MM.1S (cell line): ENCODE measurements around the gene SENP7.

Experiments used
- EZH2 ChIP-seq: fragments of 300-600 bp; sonication (generic); optimal IDR thresholded peaks from 2 replicates; pipeline ENCODE3; 2017; ENCODE audit warnings: low read depth, mild to moderate bottlenecking, antibody characterized with exemption, low read length, mixed read lengths
- EZH2phosphoT487 ChIP-seq: fragments of 300-600 bp; sonication (generic); IDR thresholded peaks from 2 replicates; pipeline ENCODE4 v1.6.1; 2018; ENCODE audit warnings: antibody characterized with exemption, low read length
- TF ChIP-seq, protein P1 (sequence below): fragments of 300-600 bp; sonication (generic); IDR thresholded peaks from 2 replicates; pipeline ENCODE4 v1.5.1; 2016; ENCODE audit warnings: antibody characterized with exemption, low read length, mixed read lengths

GRCh38 chr3:101303836-101304235, 209.2 kb downstream of the SENP7 start:
- TF ChIP-seq, protein P1, sequence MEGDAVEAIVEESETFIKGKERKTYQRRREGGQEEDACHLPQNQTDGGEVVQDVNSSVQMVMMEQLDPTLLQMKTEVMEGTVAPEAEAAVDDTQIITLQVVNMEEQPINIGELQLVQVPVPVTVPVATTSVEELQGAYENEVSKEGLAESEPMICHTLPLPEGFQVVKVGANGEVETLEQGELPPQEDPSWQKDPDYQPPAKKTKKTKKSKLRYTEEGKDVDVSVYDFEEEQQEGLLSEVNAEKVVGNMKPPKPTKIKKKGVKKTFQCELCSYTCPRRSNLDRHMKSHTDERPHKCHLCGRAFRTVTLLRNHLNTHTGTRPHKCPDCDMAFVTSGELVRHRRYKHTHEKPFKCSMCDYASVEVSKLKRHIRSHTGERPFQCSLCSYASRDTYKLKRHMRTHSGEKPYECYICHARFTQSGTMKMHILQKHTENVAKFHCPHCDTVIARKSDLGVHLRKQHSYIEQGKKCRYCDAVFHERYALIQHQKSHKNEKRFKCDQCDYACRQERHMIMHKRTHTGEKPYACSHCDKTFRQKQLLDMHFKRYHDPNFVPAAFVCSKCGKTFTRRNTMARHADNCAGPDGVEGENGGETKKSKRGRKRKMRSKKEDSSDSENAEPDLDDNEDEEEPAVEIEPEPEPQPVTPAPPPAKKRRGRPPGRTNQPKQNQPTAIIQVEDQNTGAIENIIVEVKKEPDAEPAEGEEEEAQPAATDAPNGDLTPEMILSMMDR: no peak
- TF ChIP-seq EZH2phosphoT487 (no peak), EZH2 (no peak)
